AML-193 (cell line): ENCODE data around the gene MCF2L.

ENCODE experiments used
- DNase-seq, 2 experiments: peaks; one replicate each; lab custom pipeline; 2025; lab: John Stamatoyannopoulos, UW

Gene MCF2L

GRCh38 chr13:113033054-113033850 lies 64.2 kb downstream of the MCF2L start:
- no peak for DNase-seq

DNA sequence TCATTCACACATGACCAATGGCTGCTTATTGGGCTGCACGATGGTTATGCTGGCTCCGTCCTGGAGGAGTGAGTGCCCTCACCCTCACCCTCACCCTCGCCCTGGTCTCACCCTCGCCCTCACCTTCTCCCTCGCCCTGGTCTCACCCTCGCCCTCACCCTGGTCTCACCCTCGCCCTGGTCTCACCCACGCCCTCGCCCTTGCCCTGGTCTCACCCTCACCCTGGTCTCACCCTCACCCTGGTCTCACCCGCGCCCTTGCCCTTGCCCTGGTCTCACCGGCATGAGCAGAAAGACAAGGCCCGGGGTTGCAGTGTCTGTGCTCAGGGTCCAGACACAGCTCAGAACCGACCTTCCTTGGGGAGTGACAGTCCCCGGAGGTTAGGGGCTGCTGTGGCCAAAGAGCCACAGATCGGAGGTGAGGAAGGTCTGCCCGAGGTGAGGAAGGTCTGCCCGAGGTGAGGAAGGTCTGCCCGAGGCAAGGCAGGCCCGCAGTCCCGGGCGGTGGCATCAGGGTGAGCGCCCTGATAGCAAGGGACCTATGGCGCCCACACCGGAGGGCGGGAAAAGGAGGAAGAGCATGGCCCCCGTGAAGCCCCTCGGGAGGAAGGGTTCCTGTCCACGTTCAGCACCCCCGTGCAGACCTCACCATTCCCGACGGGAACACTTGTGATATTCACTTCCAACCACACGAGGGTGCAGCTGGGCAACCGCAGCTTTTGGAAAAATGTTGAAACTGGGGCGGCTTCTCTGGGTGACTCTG lies 65.6 kb downstream of the MCF2L start:
- DNase-seq, result no peak

DNA sequence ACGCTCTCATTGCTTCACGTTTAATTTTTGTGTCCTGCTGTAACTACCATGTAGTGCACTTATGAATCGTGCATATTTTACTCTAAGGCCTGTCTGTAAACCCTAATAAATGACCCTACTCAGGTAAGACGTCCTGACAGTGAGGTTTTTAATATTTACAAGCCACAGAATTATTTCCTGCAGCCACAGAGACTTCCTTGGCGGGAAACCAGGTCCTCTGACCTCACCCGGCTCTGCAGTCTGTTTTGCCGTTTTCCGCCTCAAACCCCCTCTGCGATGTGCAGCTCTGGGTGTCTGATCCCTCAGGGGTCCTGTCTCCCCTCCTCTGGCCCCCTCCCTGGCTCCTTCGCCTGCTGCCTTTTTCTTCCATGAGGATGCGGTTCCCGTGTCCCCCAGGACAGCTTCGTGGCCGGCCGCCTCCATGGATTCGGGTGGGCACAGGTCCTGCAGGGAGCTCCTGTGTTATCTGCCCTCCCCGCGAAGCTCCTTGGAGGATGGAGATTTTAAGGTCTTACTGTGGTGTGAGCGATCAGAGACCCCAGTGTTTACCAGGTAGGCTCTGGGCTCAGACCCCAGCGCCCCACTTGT lies 66.3 kb downstream of the MCF2L start:
- DNase-seq, result no peak

GRCh38 chr13:113036401-113036800 lies 67.4 kb downstream of the MCF2L start:
- DNase-seq, result no peak

- DNase-seq, result no peak
Observed at GRCh38 chr13:113040031-113040430, 71.0 kb downstream of the MCF2L start.

DNA sequence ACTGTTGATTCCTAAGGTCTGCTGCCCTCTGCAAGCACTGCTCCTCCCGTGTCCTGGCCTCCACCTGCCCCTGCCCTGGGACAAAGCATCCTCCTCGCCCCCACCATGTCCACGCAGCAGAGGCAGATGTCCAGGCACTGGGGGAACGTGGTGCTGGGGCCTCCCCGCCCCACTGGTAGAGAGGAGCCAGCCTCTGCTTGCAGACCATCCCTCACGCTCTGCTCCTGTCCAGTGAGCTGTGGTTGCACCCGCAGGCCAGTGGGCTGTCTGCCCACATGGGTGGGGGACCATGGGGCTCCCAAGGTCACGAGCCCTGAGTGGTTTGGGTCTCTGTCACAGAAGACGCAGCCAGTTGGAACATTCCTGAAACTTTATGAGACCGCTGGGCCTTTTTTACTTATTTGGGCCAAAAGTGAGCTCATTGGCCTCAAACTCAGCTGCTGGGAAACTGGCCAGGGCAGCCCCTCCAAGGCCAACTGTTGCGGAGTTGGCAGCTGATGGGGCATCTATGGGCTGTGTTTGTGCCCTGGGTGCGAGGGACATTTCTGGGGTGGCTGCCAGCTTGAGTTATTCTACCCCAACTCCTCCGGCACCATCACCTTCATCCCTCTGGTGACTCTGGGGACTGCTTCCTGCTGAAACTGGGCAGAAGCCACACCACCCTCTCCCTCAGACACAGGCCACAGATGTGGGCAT lies 71.7 kb downstream of the MCF2L start:
- DNase-seq, result no peak

DNA sequence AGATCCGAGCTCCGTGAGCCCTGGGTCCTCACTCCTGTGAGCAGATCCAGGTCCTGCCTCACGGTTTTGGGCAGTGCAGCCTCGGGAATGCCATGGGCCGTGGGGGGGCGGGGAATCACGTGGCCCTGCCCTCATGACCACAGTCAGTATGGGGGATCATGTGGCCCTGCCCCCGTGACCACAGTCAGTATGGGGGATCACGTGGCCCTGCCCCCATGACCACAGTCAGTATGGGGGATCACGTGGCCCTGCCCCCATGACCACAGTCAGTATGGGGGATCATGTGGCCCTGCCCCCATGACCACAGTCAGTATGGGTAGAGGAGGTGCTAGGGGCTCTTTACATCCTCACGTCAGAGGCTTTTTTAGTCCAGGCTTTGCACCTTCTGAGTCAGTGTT lies 72.3 kb downstream of the MCF2L start:
- no peak for DNase-seq

- DNase-seq, result no peak
Observed at GRCh38 chr13:113041896-113042295, 72.9 kb downstream of the MCF2L start.

GRCh38 chr13:113042456-113042855 lies 73.4 kb downstream of the MCF2L start:
- no peak for DNase-seq

DNA sequence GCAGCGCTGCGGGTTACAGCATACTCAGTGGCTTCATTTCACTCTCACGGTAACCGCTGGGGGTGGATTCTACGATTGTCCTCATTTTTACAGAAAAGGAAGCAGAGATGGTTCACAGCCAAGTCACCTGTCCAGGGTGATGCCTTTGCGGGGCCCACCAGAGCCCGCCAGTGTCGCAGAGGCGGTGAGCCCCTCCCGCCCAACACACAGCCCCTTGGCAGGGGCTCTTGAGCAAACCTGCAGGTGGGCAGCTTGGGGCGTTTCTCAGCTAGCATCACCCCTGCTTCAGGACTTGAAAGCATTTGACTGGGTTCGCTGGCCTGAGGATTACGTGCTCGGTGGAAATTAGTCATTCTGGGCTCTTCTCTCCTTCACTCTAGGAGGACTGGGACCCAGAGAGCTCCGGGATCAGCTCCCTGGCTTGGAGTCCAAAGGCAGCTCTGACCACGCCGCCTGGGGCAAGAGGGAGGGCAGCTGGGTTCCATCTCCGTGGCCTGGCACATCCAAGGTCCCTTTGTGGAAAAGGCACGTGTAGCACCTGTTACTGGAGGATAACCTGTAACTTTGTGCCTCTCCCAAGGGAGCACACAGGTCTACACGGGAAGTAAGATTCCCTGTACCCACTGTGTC lies 74.1 kb downstream of the MCF2L start:
- DNase-seq, result no peak

- DNase-seq, result no peak
Observed at GRCh38 chr13:113043931-113044330, 74.9 kb downstream of the MCF2L start.

DNA sequence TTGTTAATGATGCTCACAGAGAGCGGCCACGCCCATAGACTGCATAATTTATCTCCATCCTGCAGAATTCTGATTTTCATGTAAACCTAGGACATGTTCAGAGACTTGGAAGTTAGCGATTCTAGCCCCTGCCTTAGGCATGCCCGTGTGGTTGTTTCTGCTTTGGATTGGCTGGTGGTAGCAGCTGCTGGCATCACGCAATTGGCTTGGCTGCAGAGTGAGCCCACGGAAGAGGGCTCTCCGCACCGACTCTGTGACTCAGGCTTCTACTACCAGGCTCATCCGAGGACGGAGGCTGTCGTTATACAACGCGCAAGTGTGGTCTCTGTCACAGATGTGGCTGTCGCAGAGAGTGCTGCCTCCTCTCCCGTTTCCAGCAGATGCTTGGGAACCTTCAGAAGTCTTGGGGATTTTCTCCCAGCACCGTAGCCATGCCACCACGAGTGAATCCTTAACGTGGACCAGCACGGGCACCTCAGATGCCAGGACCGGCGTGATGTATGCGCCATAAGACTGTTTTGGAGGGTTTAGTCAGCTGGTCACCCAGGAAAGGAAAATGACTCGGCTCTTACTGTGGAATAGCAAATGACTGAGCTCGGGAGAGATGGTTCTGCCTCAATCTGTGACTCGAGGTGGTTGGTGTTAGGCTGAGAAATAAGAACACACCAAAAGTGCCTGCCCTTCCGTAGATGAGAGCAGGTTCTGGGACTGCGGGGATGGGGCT lies 75.5 kb downstream of the MCF2L start:
- no peak for DNase-seq

GRCh38 chr13:113045251-113046127 lies 76.5 kb downstream of the MCF2L start:
- no peak for DNase-seq

GRCh38 chr13:113046128-113046882 lies 77.3 kb downstream of the MCF2L start:
- no peak for DNase-seq

DNA sequence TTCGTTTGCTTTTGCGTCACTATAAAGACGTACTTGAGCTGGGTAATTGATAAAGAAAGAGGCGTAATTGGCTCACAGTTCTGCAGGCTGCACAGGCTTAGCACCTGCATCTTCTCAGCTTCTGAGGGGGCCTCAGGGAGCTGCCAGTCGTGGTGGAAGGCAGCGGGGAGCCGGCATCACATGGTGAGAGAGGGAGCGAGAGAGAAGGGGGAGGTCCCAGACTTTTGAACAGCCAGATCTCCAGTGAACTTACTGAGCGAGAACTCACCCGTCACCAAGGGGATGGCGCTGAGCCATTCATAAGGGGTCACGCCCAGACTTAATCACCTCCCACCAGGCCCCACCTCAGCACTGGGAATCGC lies 77.8 kb downstream of the MCF2L start:
- no peak for DNase-seq

DNA sequence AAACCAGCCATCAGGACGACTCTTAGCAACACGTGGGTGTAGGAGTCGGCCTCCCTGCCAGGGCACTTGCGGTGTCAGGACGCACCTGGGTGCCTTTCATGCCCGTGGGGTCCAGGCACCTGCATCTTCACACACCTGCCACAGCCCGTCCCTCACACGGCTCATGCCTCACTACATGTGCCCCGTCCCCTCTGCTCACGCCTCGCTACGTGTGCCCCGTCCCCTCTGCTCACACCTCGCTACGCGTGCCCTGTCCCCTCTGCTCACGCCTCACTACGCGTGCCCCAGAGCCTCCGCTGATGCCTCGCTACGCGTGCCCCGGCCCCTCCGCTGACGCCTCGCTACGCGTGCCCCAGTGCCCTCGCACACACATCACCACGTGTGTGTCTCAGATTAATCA lies 78.6 kb downstream of the MCF2L start:
- DNase-seq, result no peak

GRCh38 chr13:113048766-113049165 lies 79.8 kb downstream of the MCF2L start:
- no peak for DNase-seq

GRCh38 chr13:113049521-113049941 lies 80.5 kb downstream of the MCF2L start:
- no peak for DNase-seq

- DNase-seq, result no peak
Observed at GRCh38 chr13:113049981-113050380, 81.0 kb downstream of the MCF2L start.
